NT2/D1 (cell line): ENCODE measurements around the gene TGFA.

Experiments used
- SUZ12 ChIP-seq: IDR thresholded peaks from 2 replicates; pipeline ENCODE4 v1.6.1; 2011; ENCODE audit not compliant: insufficient read length, insufficient read depth; ENCODE audit errors: extremely low read depth
- YY1 ChIP-seq: IDR thresholded peaks from 2 replicates; pipeline ENCODE4 v1.6.1; 2011; ENCODE audit not compliant: insufficient read length, insufficient read depth

DNA sequence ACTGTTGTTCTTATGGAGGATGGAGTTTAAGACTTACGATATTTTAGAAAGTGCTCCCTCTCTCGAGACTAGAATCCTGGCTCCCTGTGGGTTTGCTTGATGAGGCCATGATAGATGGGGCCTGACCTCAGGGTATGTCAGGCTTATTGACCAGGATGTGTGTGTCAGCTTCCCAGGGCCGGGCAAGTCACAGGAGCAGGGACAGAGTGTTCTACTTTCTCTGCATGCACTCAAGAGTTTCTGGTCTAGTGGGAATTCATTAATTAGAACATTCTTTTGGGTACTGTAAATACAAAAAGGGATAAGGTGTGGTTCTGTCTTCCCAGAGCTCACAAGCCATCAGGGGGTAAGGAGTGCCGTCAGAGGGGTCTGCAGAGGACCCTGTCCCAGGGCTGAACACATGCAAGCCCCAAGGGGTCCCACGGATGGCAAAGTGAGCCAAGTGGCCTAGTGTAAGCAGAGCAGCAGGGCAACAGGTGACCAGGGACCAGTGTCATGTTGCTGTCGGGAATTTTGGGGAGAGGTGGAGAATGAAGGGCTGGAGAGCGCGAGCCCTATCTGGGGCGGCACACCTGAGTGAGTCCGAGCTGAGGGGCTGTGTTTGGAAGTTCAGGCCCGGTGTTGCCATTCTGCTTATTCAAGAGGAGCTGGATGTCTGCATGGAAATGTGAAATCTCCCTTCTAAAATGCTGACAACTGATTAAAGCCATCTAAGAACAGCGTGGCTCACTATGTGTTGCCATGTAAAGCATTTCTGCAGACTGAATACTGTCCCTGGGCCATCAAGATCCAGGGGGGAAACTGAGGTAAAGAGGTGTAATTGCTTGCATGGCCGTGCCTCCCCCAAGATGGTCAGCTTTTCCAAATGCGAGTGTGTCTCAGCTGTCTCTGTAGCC is 91.4 kb downstream of the TGFA start:
- TF ChIP-seq YY1 = no peak
- no peak for TF ChIP-seq SUZ12
